Vagina (tissue), 2 donors: Measurements from ENCODE around the gene KRT16. TPM values are rescaled to one million over a fixed set of nuclear protein-coding genes. Genes with fewer than 3 reads are reported as not detected.
A peak's percentile ranks its signal among the peaks of the same experiment; 100 is the strongest.
"Not testable (repeated sequence)": the region's sequence is repeated elsewhere in the genome, so short reads cannot be mapped to it uniquely, and the experiment has no call there.

Experiments
- DNase-seq, 2 donors: peaks; one replicate each; pipeline ENCODE4 v3.0.0-alpha.2; 2017; ENCODE audit errors: extremely low spot score in 2 of 2
- H3K27ac ChIP-seq: fragments of 200-600 bp; sonication (generic); one replicate; pipeline ENCODE4 v1.5.1; 2019
- H3K27me3 ChIP-seq: fragments of 200-600 bp; sonication (generic); one replicate; pipeline ENCODE4 v1.5.1; 2019
- H3K36me3 ChIP-seq, 2 donors: fragments of 200-600 bp; sonication (generic); one replicate each; pipeline ENCODE4 v1.5.1; 2017 to 2019
- H3K4me1 ChIP-seq: fragments of 200-600 bp; sonication (generic); one replicate; pipeline ENCODE4 v1.5.1; 2019
- H3K4me3 ChIP-seq, 2 donors: fragments of 200-600 bp; sonication (generic); 1 replicate in 1 of 2; 2 replicates in 1 of 2; pipeline ENCODE4 v1.5.1; 2016 to 2019
- H3K9me3 ChIP-seq: fragments of 200-600 bp; sonication (generic); one replicate; pipeline ENCODE4 v1.5.1; 2019
- POLR2A ChIP-seq, 2 donors: fragments of 450-650 bp; IDR thresholded peaks; one replicate each; pipeline ENCODE4 v1.6.1; 2017; ENCODE audit warnings: antibody characterized with exemption in 2 of 2, mild to moderate bottlenecking in 2 of 2, moderate library complexity in 2 of 2
- POLR2AphosphoS5 ChIP-seq, 2 donors: sonication (generic); formaldehyde crosslinking; IDR thresholded peaks; one replicate each; pipeline ENCODE4 v1.9.0; 2017; ENCODE audit warnings: antibody characterized with exemption in 2 of 2, mild to moderate bottlenecking in 2 of 2, low read depth in 1 of 2; ENCODE audit not compliant: insufficient read depth in 1 of 2
- intact Hi-C: fragments of 100-400 bp; cut with DNase I; formaldehyde crosslinking; loops from one replicate; pipeline ENCODE4 v1.15.1; 2023
- total RNA-seq: library from RNA; depleted of rRNA; stranded (reverse); fragments of >200 nt; gene quantifications from one replicate; pipeline ENCODE4 v1.2.3, GENCODE V29; 2016
- TF ChIP-seq, protein P1 (sequence below), 3 experiments: fragments of 450-650 bp in 2 of 3; fragments of 200-600 bp in 1 of 3; sonication (generic) in 1 of 3; IDR thresholded peaks; one replicate each; pipeline ENCODE4 v1.5.1; 2017 to 2019; ENCODE audit warnings: antibody characterized with exemption in 3 of 3, mild to moderate bottlenecking in 2 of 3, moderate library complexity in 2 of 3

KRT16 gene
- total RNA-seq, 1 donor from 2014 or later: 872 TPM

DNA sequence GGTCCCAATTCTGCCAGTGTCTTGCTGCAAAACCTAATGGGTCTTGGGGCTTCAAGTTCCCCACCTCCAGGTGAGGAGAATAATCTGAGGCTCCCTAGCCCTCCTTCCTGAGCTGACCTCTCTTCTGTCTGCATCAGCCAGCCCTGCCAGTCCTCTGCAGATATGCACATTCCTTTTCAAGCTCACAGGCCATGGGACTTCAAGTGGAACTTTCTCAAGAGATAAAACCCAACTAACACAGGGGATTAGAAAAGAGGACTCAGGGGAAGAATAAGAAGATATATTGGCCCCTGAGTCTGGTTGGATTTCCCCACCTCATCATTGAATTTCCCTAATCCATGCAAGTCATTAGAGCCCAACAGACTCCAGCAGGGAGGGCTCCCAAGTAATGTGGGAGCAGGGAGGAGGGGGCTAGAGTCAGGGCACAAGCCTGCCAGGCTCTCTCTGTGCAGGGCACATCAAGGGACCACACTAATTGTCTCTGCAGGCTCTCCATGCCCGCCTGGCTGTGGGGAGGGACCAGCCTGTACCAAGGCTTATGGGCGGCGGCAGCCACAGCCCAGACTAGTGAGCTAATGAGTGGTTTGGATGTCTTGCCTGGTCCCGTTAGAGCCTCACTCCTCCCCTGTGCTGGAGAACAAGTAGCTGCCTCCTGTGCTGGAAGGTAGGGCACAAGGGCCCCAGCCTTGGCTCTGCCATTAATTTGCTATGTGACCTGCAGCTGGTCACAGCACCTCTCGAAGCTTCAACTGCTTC lies 27.1 kb downstream of the KRT16 start:
- Histone ChIP-seq H3K36me3 (no peaks in the 10 kb centered on the region), H3K9me3 (no peaks in the 10 kb centered on the region), H3K4me1 (peaks cover 14% of the 10 kb centered on the region), H3K27ac (peak overlapping the region; percentile 39), H3K27me3 (no peaks in the 10 kb centered on the region), H3K4me3 (peak overlapping the region in 1 of 2 donors; percentile 38)
- no peak for DNase-seq
- intact Hi-C loops: no loop called here
- TF ChIP-seq POLR2AphosphoS5 (IDR thresholded peaks at IDR 0.05; ENCODE audit: insufficient read depth in 1 of 2, low read depth in 1 of 2) (no peak), POLR2A (IDR thresholded peaks at IDR 0.05) (no peak)
- TF ChIP-seq, protein P1, sequence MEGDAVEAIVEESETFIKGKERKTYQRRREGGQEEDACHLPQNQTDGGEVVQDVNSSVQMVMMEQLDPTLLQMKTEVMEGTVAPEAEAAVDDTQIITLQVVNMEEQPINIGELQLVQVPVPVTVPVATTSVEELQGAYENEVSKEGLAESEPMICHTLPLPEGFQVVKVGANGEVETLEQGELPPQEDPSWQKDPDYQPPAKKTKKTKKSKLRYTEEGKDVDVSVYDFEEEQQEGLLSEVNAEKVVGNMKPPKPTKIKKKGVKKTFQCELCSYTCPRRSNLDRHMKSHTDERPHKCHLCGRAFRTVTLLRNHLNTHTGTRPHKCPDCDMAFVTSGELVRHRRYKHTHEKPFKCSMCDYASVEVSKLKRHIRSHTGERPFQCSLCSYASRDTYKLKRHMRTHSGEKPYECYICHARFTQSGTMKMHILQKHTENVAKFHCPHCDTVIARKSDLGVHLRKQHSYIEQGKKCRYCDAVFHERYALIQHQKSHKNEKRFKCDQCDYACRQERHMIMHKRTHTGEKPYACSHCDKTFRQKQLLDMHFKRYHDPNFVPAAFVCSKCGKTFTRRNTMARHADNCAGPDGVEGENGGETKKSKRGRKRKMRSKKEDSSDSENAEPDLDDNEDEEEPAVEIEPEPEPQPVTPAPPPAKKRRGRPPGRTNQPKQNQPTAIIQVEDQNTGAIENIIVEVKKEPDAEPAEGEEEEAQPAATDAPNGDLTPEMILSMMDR (IDR thresholded peaks at IDR 0.05): no peak

DNA sequence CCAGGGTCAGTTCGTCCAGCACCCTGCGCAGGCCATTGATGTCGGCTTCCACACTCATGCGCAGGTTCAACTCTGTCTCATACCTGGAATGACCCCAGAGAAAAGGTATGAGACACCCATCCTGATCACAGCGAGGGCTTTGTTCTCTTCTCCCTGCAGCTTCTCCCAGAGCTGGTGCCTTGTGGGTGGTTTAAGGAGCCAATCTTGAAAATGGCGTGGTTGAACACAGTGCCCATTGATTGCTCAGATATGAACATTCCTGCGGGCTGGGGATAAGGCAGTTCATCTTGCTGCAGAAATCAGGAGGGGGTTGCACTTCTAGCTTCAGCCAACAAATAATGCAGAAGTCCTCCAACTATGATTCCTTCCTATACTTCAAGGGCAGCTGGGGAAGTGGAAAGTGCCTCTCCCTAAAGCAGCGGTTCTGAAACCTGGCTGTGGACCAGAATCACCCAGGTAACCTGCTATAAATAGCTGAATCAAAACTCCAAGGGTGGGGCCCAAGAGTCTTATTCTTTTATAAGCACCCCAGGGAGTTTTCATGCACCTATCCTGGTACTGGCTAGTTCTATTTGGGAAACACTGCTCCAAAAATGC lies 28.1 kb downstream of the KRT16 start:
- Histone ChIP-seq H3K27ac (peak overlapping the region; percentile 39), H3K4me3 (peak overlapping the region in 1 of 2 donors; percentile 38), H3K4me1 (peaks cover 23% of the 10 kb centered on the region)
- H3K36me3 ChIP-seq, H3K9me3 ChIP-seq, H3K27me3 ChIP-seq, DNase-seq, intact Hi-C loops: not testable (repeated sequence)

DNA sequence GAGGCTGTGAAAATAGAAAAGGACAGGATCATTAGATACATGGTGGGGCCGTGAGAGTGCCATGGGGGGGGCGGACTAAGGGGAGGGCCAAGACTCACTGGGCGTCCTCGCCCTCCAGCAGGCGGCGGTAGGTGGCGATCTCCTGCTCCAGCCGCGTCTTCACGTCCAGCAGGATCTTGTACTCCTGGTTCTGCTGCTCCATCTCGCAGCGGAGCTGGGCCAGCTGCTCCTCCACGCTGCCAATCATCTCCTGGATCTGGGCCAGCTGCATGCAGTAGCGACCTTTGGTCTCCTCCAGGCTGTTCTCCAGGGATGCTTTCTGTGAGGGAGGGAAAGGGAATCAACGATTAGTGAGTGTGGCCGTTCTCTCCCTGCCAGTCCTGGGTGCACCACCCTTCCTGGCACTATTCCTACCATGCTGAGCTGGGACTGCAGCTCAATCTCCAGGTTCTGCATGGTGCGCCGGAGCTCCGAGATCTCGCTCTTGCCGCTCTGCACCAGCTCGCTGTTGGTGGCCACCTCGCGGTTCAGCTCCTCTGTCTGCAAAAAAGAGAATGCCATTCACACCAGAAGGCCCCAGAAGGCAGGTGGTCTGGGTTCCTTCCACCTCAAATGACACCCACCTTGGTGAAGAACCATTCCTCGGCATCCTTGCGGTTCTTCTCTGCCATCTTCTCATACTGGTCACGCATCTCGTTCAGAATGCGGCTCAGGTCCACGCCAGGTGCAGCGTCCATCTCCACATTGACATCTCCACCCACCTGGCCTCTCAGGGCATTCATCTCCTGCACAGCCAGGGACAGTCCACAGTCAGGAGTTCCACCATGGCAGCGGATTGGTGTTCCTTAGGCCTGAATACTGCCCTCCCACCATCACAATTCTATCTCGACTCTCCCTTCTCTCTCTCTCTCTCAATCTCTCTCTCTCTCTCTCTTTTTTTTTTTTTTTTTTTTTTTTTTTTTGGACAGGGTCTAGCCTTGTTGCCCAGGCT lies 29.1 kb downstream of the KRT16 start:
- Histone ChIP-seq H3K27me3 (no peaks in the 10 kb centered on the region), H3K4me1 (peaks cover 30% of the 10 kb centered on the region), H3K27ac (peak overlapping the region; percentile 56), H3K9me3 (no peaks in the 10 kb centered on the region), H3K4me3 (peak overlapping the region in 1 of 2 donors; percentile 38), H3K36me3 (no peaks in the 10 kb centered on the region)
- TF ChIP-seq POLR2A (IDR thresholded peaks at IDR 0.05): no peak
- TF ChIP-seq, protein P1 (IDR thresholded peaks at IDR 0.05): no peak
- TF ChIP-seq POLR2AphosphoS5 (IDR thresholded peaks at IDR 0.05; ENCODE audit: insufficient read depth in 1 of 2, low read depth in 1 of 2): no peak
- DNase-seq: no peak
- intact Hi-C loops: no loop called here

DNA sequence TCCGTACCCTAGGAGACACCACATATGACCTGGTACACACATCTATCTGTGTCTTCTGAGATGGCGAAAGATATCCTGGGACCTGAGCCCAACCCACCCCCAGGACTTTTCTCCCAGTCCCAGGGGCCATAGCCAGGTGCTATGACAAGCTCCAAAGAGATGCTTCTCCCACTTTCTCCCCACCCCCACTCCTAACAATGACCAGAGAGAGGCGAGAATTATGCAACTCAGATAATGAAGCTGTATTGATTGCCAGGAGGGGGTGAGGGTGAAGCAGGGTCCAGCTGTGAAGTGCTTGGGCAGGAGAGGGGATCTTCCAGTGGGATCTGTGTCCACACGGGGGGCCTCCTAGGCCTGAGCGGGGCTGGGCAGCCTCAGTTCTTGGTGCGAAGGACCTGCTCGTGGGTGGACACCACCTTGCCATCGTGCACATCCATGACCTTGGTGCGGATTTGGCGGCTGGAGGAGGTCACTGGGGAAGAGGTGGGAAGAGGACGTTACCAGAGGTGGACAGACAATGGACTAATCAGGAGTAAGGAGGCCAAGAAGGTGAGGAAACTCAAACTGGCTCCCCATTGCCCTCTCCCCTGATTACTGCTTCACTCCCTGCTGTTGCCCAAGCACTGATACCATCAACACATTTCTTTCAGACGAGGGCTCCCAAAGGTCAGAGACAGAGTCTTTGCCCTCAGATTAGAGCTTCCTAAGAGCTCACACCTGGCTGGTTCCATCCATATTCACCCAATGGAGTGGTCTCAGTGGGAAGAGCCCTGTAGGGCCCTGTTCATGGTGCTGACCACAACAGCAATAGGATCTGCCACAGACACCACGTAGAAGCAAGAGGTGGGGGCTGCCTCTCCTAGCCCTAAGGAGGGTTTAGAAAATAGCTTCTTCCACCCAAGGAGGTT lies 30.3 kb downstream of the KRT16 start:
- H3K9me3 ChIP-seq, H3K36me3 ChIP-seq, H3K27me3 ChIP-seq, DNase-seq, intact Hi-C loops: not testable (repeated sequence)
- Histone ChIP-seq H3K4me3 (peak overlapping the region in 1 of 2 donors; percentile 38), H3K27ac (peak overlapping the region; percentile 56), H3K4me1 (peaks cover 25% of the 10 kb centered on the region)

DNA sequence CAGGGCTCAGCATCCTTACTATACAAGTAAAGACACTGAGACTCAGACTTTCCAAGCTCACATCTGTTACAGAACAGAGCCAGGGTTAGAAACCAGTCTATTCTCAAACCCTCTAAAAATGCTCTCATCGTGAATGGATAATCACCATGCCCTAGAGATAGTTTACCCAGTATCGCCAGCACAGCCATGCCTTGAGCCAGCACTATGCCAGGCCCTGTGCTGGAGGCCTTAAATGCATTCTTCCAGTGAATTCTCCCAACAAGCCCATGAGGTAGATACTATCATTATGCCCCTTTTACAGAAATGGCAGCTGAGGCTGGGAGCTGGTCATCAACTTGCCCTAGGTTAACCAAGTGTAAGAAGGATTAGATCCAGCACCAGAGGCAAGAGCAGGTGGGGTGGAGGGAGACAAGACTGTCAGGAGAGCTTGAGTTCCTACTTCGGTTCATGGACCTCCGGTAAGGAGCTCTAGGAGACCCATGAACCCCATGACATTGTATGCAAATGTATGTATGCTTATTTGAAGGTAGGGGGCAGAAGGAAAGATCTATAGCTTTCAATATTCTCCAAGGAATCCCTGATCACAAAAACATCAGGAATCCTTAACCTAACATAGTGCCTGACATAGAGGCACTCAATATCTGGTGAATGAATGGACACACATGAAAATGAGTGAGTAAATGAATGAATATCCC lies 31.1 kb downstream of the KRT16 start:
- H3K4me3 ChIP-seq: no peak overlapping the region
- no peak for DNase-seq
- peaks cover 25% of the 10 kb centered on the region for H3K4me1 ChIP-seq
- no peaks in the 10 kb centered on the region for H3K36me3 ChIP-seq
- intact Hi-C loops: no loop called here
- no peaks in the 10 kb centered on the region for H3K9me3 ChIP-seq
- TF ChIP-seq POLR2AphosphoS5 (IDR thresholded peaks at IDR 0.05; ENCODE audit: insufficient read depth in 1 of 2, low read depth in 1 of 2): no peak
- TF ChIP-seq, protein P1 (IDR thresholded peaks at IDR 0.05): no peak
- TF ChIP-seq POLR2A (IDR thresholded peaks at IDR 0.05): no peak
- H3K27ac ChIP-seq: peak overlapping the region; percentile 60
- no peaks in the 10 kb centered on the region for H3K27me3 ChIP-seq
